Tongue (tissue), 2 donors: ENCODE results near the gene KANTR. TPM values are rescaled to one million over a fixed set of nuclear protein-coding genes. Genes with fewer than 3 reads are reported as not detected.

ENCODE experiments used
- DNase-seq: peaks from one replicate; pipeline ENCODE4 v3.0.0-alpha.2; 2015
- total RNA-seq: library from RNA; depleted of rRNA; stranded (reverse); fragments of >200 nt; gene quantifications from one replicate; pipeline ENCODE4 v1.2.3, GENCODE V29; 2014

KANTR gene
- 19.3 TPM for total RNA-seq

DNA sequence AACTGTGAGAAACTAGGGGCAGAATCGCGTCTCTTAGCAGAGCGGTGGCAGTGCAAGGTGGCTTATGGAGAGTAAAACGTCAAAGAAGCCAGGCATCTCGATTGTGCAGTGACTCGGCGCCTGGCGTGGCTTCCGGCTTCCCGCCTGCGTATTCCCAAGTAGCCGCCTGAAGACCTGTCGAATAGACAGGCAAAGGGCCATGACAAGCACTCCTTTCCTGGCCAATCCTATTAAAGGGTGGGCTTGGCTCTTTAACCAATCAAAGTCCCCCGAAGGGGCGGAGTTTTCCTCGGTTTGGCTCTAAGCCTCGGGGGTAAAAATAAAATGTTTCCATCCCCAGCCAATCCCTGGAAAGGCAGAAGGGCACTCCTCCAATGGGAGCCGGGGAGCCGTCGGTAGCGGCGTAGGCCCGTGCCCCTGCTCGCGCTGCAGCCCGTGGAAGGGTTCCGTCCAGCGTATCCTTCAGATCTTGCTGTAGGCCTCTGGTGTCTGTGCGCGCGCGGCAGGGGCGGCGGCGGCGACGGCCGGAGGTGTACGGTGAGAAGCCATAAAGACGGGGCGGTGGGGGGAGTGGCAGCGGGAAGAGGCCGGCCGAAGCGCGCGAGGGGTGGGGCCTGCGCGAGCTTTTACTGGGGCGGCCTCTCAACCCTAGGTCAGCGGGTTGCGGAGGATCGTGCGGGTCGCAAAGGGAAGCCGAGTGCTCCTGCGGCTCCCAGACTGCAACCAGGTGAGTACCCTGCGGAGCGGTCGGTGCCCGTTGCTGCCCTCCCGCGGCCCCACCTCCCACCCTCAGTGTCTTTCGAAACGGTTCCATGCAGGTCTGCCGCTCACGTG, at the start of gene KANTR:
Gene KANTR (plus strand): TSS at position 395 of the 834 bp plus-strand sequence. CDS start 30,131 bp downstream, outside the sequence.
- DNase-seq, result peak; percentile 97

- no peak for DNase-seq
Measured at GRCh38 chrX:53044995-53045394, 48.9 kb upstream of the KANTR start.

- DNase-seq, result no peak
Measured at GRCh38 chrX:53047228-53047627, 46.7 kb upstream of the KANTR start.

DNA sequence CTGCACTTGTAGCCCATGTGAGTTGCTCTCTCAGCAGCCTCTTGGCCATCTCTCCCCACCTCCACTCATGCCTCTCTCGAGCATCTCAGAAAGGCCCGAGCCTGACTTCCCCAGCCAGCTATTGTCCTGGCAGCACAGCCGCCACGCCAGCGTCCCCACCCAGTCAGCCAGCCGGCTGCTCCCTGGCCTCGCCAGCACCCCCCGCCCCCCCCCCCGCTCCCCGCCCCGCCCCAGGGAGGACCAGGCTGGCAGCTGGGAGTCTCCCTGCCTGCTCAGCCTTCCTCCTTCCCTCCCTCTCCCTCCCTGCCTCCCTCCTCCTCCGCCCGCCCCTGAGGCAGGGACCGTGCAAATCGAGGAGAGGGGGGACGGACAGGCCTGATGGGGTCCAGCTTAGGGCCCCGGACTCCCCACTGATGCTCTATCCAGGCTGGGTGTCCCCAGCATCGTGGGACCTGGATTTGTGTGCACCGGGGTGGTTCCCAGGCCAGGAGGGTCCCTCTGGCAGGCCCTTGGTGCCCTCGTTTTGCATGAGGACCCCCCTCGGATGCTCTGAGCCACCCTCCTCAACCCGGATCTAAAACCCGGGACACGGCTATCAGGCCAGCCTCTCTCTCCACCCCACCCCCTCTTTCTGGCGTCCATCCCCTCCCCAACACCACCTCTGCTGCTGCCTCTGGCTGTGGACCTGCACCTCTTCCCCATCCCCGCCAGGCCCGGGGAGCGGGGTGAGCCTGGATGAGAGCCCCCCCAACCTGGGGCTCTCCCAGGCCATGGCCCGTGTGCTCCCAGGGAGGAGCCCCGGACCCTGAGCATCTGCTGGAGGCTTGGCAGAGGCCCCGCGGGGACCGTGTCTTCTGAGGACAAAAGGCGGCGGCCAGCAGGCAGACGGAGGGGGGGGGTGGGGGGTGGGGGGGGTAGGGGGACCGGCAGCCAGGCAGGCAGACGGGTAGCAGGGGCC, 45.5 kb upstream of the KANTR start, which contains the start of gene GPR173:
Gene GPR173 (plus strand): TSS at position 621 of the 958 bp plus-strand sequence. CDS start 27,833 bp downstream, outside the sequence.
- peak; percentile 77 for DNase-seq

GRCh38 chrX:53049127-53049517, 44.8 kb upstream of the KANTR start:
- DNase-seq, result no peak

DNA sequence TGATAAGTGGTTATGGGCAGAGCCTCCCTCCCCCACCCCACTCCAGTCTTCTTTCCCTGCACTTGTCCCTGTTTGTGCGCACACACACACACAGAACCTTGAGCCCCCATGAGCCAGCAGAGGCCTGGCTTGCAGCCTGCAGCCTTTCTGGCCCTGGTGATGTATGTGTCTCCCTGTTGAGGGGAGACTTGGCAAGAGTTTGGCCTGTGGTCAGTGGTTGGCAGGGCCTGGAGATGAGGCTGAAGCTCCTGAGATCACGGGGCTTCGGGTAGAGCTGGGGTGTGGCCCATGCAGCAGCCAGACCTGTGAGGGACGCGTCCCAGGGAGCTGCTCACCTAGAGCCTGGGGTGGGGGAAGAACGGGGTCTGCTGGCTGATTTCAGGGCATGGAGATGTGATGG, 43.1 kb upstream of the KANTR start:
- DNase-seq, result no peak

DNA sequence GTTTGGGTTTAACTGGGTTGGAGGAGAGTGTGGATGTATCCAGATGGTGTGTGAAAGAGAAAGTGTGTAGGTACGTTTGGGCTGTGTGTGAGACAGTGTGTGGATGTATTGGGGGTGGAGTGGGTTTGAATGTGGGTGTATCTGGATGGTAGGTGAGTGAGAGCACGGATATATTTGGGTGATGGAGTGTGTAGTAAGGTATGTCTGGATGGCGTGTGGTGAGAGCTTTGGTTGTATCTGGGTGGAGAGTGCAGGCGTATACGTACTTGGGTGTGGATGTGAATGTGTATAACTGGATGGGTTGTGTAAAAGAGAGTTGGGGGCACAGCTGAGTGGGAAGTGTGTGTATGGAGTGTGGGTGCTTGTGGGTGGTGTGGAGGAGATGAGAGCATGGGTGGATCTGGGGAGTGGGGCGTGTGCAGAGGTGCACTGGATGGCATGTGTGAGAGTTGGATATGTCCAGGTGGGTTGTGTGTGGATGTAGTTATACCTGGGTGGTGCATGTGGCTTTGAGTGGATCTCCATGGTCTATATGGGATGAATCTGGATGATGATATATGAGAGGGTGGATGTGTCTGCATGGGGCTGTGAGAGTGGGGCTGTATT, 38.6 kb upstream of the KANTR start:
- DNase-seq, result no peak

DNA sequence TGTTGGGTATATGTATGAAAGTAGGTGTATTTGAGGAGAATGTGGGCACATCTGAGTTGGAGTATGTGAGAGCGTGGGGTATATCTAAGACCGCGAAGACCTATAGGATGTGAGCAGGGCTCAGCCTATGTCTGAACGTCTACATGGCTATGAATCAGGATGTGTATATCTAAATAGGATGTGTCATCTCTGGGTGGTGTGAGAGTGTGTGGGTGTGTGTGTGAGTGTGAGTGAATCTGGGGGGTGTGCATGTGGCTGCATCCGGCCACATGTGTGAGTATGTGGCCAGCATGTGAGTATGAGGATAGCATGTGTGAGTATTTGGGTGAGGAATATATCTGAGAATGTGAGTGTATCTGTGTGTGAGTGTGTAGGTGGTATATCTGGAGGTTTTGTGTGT, 37.6 kb upstream of the KANTR start:
- DNase-seq, result no peak

DNA sequence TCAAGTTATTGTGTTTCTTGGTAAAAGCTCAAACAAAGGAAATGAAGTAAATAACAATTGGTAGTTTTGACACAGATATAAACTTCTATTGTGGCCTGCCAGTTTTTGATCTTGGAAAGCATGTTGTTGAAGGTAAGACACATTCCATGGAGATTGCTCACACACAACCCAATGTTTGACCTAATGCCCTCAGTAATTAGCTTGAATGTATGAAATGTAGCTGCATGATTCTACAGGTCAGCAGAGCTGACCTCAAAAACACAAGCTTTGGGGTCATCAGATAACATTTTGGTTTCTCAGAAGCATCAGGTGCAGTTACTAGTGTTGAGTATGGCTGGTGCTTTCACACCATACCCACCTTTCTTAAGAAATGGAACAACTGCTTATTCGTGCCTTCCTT, 28.8 kb upstream of the KANTR start:
- DNase-seq, result no peak

DNA sequence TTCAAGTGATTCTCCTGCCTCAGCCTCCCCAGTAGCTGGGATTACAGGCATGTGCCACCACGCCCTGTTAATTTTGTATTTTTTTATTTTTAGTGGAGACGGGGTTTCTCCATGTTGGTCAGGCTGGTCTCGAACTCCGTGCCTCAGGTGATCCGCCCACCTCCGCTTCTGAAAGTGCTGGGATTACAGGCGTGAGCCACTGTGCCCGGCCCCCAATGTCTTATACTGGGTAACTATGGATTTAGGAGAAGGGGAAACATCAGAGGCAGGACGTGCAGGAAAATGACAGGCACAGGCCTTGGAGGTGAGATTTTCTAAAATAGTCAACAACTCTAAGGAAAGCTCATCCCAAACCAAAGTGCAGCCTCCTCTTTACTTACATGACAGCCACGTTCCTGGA, 22.9 kb upstream of the KANTR start:
- no peak for DNase-seq

- DNase-seq, result peak; percentile 82
Measured at GRCh38 chrX:53071604-53072417, 22.1 kb upstream of the KANTR start.

- no peak for DNase-seq
Measured at GRCh38 chrX:53072418-53073114, 21.4 kb upstream of the KANTR start.

DNA sequence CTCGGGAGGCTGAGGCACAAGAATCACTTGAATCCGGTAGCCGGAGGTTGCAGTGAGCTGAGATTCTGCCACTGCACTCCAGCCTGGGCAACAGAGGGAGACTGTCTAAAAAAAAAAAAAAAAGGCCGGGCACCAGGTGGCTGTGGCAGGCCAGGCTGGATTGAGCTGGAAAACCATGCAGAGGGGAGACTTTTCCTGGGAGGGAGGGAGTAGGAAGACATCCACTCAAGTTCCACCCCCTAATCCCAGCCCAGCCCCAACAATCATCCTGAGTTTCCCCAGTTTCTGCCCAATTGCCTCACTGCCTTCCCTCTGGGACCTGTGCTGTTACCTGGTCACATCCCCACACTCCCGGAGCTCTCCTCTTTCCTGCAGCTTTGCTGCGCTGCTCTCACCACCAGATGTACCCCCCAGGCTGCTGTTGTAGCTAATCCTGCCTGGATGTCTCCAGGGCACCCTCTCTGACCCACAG, 20.8 kb upstream of the KANTR start:
- DNase-seq, result no peak

DNA sequence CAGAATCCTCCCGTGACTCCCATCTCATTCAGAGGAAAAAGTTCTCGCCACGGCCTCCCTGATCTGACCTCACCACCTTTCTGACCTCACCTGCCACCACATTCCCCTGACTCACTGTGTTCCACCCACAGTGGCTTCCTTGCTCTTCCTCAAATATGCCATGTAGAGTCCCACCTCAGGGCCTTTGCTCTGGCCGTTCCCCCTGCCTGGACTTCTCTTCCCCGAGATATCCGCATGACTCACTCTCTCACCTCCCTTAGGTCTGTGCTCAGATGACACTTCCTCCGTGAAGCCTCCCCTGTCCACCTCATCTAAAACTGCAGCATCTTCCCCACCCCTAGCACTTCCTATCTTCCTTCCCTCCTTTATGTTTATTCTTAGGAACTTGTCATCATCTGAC, 18.9 kb upstream of the KANTR start:
- no peak for DNase-seq

DNA sequence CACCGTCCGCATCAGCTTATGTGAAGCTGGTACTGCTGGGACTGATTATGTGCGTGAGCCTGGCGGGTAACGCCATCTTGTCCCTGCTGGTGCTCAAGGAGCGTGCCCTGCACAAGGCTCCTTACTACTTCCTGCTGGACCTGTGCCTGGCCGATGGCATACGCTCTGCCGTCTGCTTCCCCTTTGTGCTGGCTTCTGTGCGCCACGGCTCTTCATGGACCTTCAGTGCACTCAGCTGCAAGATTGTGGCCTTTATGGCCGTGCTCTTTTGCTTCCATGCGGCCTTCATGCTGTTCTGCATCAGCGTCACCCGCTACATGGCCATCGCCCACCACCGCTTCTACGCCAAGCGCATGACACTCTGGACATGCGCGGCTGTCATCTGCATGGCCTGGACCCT, 17.3 kb upstream of the KANTR start:
- no peak for DNase-seq

- no peak for DNase-seq
Measured at GRCh38 chrX:53077207-53078197, 16.4 kb upstream of the KANTR start.

DNA sequence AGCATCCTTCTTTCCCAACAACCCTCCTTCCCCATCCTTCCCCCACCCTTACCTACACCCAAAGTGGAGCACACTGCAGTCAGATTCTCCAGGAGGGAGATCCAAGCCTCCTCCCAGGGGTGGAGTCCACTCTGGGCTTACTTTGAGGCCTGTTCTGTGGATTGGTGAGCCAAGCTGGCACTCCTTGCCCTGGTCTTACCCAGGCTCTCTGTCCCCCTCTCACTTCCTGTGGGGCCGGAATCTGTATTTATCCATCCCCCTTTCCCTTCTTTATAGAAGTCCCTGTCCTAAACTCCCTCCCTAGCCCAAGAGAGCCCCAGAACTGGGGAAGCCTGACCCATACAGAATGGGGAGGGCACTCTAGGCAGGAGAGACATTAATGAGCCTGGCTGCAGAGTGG, 15.0 kb upstream of the KANTR start:
- no peak for DNase-seq

DNA sequence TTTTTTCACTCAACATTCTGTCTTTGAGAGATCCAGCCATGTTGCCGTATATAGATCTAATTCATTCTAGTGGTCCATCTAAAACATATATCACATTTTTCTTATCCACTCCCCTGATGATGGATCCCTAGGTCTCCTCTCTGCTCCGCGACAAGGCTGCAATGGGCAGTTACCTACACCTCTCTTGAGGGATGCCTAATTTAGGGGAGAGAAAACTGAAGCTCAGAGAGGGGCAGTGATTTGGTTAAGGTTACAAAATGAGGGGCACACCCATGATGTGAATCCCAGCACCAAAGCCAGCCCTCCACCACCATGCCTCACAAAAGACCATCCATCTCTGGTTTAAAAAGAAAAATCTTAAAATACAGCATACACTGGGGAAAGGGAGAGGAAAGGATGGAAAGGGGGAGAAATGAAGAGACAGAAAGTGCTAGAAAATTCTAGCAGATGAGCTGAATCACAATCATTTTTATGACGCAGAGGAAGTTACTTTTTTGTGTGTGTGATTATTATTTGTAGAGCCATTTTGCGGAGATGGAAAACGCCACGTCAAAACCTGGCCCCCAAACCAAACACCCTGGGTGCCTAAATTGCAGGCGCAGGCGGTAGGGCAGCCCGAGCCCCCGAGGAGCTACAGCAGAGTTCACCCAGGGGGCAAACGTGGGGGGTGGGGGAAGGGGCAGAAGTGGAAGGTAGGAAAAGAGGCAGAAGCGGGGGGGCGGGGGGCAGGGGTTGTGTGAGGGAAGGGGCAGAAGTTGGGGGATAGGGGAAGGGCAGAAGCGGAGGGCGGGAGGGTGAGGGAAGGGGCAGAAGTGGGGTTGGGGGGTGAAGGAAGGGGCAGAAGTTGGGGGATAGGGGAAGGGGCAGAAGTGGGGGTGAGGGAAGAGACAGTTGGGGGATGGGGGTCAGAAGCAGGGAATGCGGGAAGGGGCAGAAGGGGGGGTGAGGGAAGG, 13.0 kb upstream of the KANTR start:
- DNase-seq, result no peak
